HL-60 (cell line): ENCODE data around the gene UNC80.

Source experiments
- DNase-seq, 2 experiments: peaks; one replicate each; pipeline ENCODE4 v3.0.0-alpha.2; 2010 to 2020; ENCODE audit warnings: low read depth in 1 of 2, low spot score in 1 of 2
- H3K27ac ChIP-seq: fragments of 250-450 bp; sonication (Bioruptor Pico); replicated peaks from 2 replicates; pipeline ENCODE4 v1.5.1; 2020; ENCODE audit warnings: mild to moderate bottlenecking, moderate library complexity
- H3K27me3 ChIP-seq: fragments of 250-450 bp; sonication (Bioruptor Pico); 2 replicates; pipeline ENCODE4 v1.5.1; 2021; ENCODE audit warnings: mild to moderate bottlenecking, moderate library complexity; ENCODE audit not compliant: insufficient read depth, poor library complexity, severe bottlenecking
- H3K4me3 ChIP-seq: replicated peaks from 2 replicates; pipeline ENCODE4 v1.5.1; 2011; ENCODE audit warnings: mild to moderate bottlenecking, control low read depth, low read length; ENCODE audit not compliant: insufficient read depth
- GABPA ChIP-seq: IDR thresholded peaks from 2 replicates; pipeline ENCODE4 v1.6.1; 2012; ENCODE audit warnings: low read depth
- POLR2AphosphoS5 ChIP-seq: IDR thresholded peaks from 2 replicates; pipeline ENCODE4 v1.6.1; 2012; ENCODE audit warnings: low read depth
- SPI1 ChIP-seq: IDR thresholded peaks from 2 replicates; pipeline ENCODE4 v1.6.1; 2012; ENCODE audit warnings: low read depth, mild to moderate bottlenecking, borderline replicate concordance
- TF ChIP-seq, protein P1 (sequence below): IDR thresholded peaks from one replicate; pipeline ENCODE4 v1.5.1; 2011; ENCODE audit warnings: low read length, control low read depth, inconsistent platforms; ENCODE audit not compliant: insufficient read depth
- TF ChIP-seq, protein P2 (sequence below): IDR thresholded peaks from 2 replicates; pipeline ENCODE4 v1.6.1; 2012; ENCODE audit warnings: low read depth; ENCODE audit not compliant: insufficient replicate concordance

UNC80 gene

DNA sequence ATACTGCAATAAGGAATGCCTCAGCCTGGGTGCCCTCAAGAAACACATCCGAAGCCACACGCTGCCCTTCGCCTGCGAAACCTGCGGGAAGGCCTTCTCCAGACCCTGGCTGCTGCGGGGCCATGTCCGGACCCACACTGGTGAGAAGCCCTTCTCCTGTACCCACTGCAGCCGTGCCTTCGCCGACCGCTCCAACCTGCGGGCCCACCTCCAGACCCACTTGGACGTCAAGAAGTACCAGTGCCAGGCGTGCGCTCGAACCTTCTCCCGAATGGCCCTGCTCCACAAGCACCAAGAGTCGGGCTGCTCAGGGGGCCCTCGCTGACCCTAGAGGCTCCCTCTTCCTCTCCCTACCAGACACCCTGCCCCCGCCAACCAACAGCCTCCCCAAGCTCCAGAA is 37.6 kb downstream of the UNC80 start:
- TF ChIP-seq, protein P1, sequence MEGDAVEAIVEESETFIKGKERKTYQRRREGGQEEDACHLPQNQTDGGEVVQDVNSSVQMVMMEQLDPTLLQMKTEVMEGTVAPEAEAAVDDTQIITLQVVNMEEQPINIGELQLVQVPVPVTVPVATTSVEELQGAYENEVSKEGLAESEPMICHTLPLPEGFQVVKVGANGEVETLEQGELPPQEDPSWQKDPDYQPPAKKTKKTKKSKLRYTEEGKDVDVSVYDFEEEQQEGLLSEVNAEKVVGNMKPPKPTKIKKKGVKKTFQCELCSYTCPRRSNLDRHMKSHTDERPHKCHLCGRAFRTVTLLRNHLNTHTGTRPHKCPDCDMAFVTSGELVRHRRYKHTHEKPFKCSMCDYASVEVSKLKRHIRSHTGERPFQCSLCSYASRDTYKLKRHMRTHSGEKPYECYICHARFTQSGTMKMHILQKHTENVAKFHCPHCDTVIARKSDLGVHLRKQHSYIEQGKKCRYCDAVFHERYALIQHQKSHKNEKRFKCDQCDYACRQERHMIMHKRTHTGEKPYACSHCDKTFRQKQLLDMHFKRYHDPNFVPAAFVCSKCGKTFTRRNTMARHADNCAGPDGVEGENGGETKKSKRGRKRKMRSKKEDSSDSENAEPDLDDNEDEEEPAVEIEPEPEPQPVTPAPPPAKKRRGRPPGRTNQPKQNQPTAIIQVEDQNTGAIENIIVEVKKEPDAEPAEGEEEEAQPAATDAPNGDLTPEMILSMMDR, result no peak
- TF ChIP-seq POLR2AphosphoS5, result no peak
- TF ChIP-seq, protein P2, sequence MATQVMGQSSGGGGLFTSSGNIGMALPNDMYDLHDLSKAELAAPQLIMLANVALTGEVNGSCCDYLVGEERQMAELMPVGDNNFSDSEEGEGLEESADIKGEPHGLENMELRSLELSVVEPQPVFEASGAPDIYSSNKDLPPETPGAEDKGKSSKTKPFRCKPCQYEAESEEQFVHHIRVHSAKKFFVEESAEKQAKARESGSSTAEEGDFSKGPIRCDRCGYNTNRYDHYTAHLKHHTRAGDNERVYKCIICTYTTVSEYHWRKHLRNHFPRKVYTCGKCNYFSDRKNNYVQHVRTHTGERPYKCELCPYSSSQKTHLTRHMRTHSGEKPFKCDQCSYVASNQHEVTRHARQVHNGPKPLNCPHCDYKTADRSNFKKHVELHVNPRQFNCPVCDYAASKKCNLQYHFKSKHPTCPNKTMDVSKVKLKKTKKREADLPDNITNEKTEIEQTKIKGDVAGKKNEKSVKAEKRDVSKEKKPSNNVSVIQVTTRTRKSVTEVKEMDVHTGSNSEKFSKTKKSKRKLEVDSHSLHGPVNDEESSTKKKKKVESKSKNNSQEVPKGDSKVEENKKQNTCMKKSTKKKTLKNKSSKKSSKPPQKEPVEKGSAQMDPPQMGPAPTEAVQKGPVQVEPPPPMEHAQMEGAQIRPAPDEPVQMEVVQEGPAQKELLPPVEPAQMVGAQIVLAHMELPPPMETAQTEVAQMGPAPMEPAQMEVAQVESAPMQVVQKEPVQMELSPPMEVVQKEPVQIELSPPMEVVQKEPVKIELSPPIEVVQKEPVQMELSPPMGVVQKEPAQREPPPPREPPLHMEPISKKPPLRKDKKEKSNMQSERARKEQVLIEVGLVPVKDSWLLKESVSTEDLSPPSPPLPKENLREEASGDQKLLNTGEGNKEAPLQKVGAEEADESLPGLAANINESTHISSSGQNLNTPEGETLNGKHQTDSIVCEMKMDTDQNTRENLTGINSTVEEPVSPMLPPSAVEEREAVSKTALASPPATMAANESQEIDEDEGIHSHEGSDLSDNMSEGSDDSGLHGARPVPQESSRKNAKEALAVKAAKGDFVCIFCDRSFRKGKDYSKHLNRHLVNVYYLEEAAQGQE, result no peak
- TF ChIP-seq SPI1, result no peak
- no peak for TF ChIP-seq GABPA
- Histone ChIP-seq H3K27ac (no peak overlapping the region), H3K27me3 (no peaks in the 10 kb centered on the region), H3K4me3 (no peak overlapping the region)
- no peak for DNase-seq

DNA sequence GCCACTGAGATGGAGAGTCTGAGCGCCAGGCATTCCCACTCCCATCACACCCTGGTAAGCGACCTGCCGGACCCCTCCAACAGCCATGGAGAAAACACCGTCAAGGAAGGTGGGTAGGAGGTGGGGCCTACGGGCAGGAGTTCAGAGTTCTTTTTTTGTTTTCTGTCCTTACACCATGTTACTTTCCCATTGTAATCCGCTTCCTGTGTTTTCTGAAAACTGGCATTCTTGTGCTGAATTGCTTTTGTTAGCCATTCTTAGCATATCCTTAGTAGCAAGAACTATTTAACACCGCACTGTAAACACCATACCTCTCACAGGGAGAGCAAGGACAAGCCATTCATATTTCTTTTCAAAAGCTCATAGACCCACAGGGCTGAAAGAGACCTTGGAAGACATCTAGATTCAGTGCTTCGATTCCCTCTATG is 46.2 kb downstream of the UNC80 start:
- no peaks in the 10 kb centered on the region for H3K27me3 ChIP-seq
- H3K4me3 ChIP-seq, result no peak overlapping the region
- H3K27ac ChIP-seq, result no peak overlapping the region
- no peak for DNase-seq
- TF ChIP-seq, protein P1, result no peak
- TF ChIP-seq GABPA (no peak), SPI1 (no peak), POLR2AphosphoS5 (no peak)
- TF ChIP-seq, protein P2, result no peak

DNA sequence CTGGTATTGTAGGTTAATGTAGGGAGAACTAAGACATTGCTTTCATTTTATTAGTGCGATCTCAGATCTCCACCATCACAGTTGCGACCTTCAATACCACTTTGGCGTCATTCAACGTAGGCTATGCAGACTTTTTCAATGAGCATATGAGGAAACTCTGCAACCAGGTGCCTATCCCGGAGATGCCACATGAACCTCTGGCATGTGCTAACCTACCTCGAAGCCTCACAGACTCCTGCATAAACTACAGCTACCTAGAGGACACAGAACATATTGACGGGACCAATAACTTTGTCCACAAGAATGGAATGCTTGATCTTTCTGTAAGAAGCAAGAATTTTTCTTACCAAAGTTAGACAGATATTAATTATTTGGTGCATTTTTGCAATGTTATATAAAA is 47.3 kb downstream of the UNC80 start:
- Histone ChIP-seq H3K4me3 (no peak overlapping the region), H3K27me3 (no peaks in the 10 kb centered on the region), H3K27ac (no peak overlapping the region)
- no peak for DNase-seq
- no peak for TF ChIP-seq GABPA
- TF ChIP-seq, protein P2, result no peak
- TF ChIP-seq SPI1, result no peak
- TF ChIP-seq, protein P1, result no peak
